Sigmoid colon (tissue), 7 donors: ENCODE data around the gene LPIN2. TPM values are rescaled to one million over a fixed set of nuclear protein-coding genes. Genes with fewer than 3 reads are reported as not detected.
"Not testable (repeated sequence)": the region's sequence is repeated elsewhere in the genome, so short reads cannot be mapped to it uniquely, and the experiment has no call there.

ENCODE experiments used
- DNase-seq: peaks from one replicate; pipeline ENCODE4 v3.0.0-alpha.2; 2019
- H3K27ac ChIP-seq, 4 donors: fragments of 200-600 bp; sonication (generic); one replicate each; pipeline ENCODE4 v1.5.1; 2016 to 2019; ENCODE audit warnings: mild to moderate bottlenecking in 1 of 4
- H3K27me3 ChIP-seq, 3 donors: fragments of 200-600 bp; sonication (generic); one replicate each; pipeline ENCODE4 v1.5.1; 2019; ENCODE audit warnings: mild to moderate bottlenecking in 1 of 3
- H3K36me3 ChIP-seq, 4 donors: fragments of 200-600 bp; sonication (generic); one replicate each; pipeline ENCODE4 v1.5.1; 2016 to 2019
- H3K4me1 ChIP-seq, 4 donors: fragments of 200-600 bp; sonication (generic); one replicate each; pipeline ENCODE4 v1.5.1; 2017 to 2019
- H3K4me3 ChIP-seq, 4 donors: fragments of 200-600 bp; sonication (generic); one replicate each; pipeline ENCODE4 v1.5.1; 2017 to 2019; ENCODE audit warnings: mild to moderate bottlenecking in 2 of 4, moderate library complexity in 1 of 4
- H3K9me3 ChIP-seq, 4 donors: fragments of 200-600 bp in 3 of 4; sonication (generic) in 3 of 4; one replicate each; pipeline versions ENCODE4 v1.5.1 to v1.6.1; 2013 to 2019
- EP300 ChIP-seq, 4 donors: sonication (generic); formaldehyde crosslinking; IDR thresholded peaks; one replicate each; pipeline ENCODE4 v1.6.1; 2017; ENCODE audit warnings: antibody characterized with exemption in 4 of 4
- POLR2A ChIP-seq, 2 donors: fragments of 450-650 bp; IDR thresholded peaks; one replicate each; pipeline ENCODE4 v1.6.1; 2016; ENCODE audit warnings: antibody characterized with exemption in 2 of 2, mild to moderate bottlenecking in 2 of 2, moderate library complexity in 2 of 2
- POLR2AphosphoS5 ChIP-seq, 4 donors: sonication (generic); formaldehyde crosslinking; IDR thresholded peaks; one replicate each; pipeline ENCODE4 v1.6.1; 2017; ENCODE audit warnings: antibody characterized with exemption in 4 of 4
- WGBS, 2 donors: extraction: QIAGEN DNeasy Blood & Tissue Kit; methylation state at CpG; one replicate each; pipeline ENCODE4 v1.1.7; 2013; 5-methylcytosine and 5-hydroxymethylcytosine counted together
- intact Hi-C: fragments of 100-400 bp; cut with DNase I; formaldehyde crosslinking; loops from one replicate; pipeline ENCODE4 v1.15.1; 2023
- polyA plus RNA-seq, 3 donors: library from polyadenylated mRNA; stranded (reverse); fragments of 200-250 nt; gene quantifications; one replicate each; pipeline ENCODE4 v1.2.3, GENCODE V29; 2013
- total RNA-seq, 4 donors: library from RNA; depleted of rRNA; stranded (reverse); fragments of >200 nt; gene quantifications; one replicate each; pipeline ENCODE4 v1.1.0, GENCODE V29; 2016
- TF ChIP-seq, protein P1 (sequence below), 4 experiments: fragments of 450-650 bp in 3 of 4; fragments of 200-600 bp in 1 of 4; IDR thresholded peaks; one replicate each; pipeline ENCODE4 v1.5.1; 2016 to 2019; ENCODE audit warnings: antibody characterized with exemption in 4 of 4, mild to moderate bottlenecking in 3 of 4, moderate library complexity in 2 of 4
- donor health status: healthy with polysubstance abuse.
- donor health status: Bipolar disorder and iron deficiency.
- donor health status: healthy.

The LPIN2 gene
- total and polyA plus RNA-seq, 7 donors = 13.6 to 34.9 (median 20.4) TPM

DNA sequence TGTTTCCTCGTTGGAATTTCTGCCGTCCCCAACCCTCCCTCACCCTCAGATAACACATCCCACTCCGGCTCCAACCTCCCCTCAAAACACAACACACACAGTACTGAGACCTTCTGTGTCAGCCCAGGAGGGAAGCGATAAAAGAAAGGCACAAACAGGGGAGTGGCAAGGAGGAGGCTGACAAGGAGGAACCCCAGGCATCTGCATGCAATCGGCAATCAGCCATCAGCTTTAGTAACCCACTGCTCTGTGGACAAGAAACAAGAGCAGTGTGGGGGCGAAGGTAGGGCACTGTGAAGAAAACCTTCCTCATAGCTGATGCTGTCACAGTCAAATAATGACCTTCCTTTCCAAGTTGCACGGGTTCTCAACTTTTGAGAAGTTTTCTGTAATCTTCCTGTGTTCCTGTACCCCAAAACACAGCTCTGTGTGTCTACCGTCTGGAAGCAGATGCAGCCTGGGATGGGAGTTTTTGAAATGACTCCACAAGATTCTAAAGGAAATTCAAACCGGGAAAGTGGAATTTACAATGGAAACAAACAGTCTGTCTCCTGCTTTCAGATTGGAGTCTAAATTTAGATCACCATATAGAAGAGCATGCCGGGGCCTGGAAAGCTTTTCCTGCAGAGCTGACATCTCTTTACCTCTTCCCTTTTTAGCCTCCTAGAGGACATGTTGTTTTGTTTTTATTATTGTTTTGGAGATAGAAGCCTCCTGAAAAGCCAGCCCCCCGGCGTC lies 16.4 kb upstream of the LPIN2 start:
- no peak overlapping the region for H3K4me3 ChIP-seq
- DNase-seq = no peak
- TF ChIP-seq EP300 (IDR thresholded peaks at IDR 0.05) = peak in 1 of 4 donors; percentile 10
- no peak for TF ChIP-seq POLR2A (IDR thresholded peaks at IDR 0.05)

DNA sequence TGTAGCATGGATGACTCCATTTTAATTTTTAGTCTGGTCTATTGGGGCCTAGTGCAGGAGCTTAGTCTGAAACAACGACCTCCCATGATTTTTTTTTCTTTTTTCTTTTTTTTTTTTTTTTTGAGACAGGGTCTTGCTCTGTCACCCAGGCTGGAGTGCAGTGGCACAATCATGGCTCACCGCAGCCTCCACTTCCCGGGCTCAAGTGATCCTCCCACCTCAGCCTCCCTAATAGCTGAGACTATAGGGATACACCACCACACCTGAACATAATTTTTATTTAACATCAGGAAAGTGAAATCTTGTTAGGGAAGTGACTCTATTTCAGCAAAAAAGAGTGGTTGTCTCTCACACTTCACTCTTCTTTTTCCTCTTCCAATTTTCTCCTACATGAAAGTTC lies 15.2 kb upstream of the LPIN2 start:
- H3K4me3 ChIP-seq, DNase-seq, intact Hi-C loops, H3K27me3 ChIP-seq, H3K9me3 ChIP-seq, H3K36me3 ChIP-seq: not testable (repeated sequence)
- WGBS, 2 donors = 84 to 94% methylated on average over 3 of the region's 3 CpGs
- Histone ChIP-seq H3K27ac (peak overlapping the region; percentile 49 to 74 (median 62)), H3K4me1 (peaks cover 0 to 39% (median 26%) of the 10 kb centered on the region in 4 donors)

More for the DNA sequence above, 16.4 kb upstream of the LPIN2 start:
- H3K27me3 ChIP-seq = no peaks in the 10 kb centered on the region
- peak overlapping the region; percentile 4 to 74 (median 48) for H3K27ac ChIP-seq
- no peaks in the 10 kb centered on the region for H3K36me3 ChIP-seq
- peaks cover 0 to 39% (median 26%) of the 10 kb centered on the region in 4 donors for H3K4me1 ChIP-seq
- 17 to 44% methylated on average over 12 of the region's 12 CpGs for WGBS, 2 donors
- H3K9me3 ChIP-seq = no peaks in the 10 kb centered on the region
- intact Hi-C loops = no loop called here

DNA sequence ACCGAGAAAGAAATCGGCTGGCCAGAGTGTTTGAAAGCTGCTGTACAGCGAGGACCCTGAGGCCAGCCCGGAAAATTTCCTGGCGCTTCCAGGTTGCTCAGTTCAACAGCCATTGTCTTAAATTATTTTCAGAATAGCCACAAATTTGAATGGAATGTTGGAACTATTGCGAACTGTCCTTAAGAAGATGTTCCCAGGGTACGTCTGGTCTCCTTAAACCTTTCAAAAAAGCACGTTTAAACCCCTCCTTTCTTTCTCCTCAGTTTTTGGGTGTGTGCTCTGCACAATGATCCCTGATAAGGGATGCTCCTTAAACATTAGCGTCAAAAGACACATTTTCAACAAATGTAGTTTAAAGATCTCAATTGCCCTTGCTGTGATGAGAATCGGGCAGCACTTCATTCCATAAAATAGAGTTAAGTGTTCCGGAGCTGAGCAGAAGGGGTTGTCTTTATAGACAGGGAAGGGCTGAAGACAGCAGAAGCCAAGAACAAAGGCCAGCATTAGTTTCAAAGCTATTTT lies 14.5 kb upstream of the LPIN2 start:
- Histone ChIP-seq H3K36me3 (no peaks in the 10 kb centered on the region), H3K27ac (peak overlapping the region; percentile 49 to 74 (median 62)), H3K4me1 (peaks cover 0 to 39% (median 26%) of the 10 kb centered on the region in 4 donors), H3K27me3 (no peaks in the 10 kb centered on the region), H3K9me3 (no peaks in the 10 kb centered on the region), H3K4me3 (no peak overlapping the region)
- intact Hi-C loops = no loop called here
- no peak for TF ChIP-seq POLR2AphosphoS5 (IDR thresholded peaks at IDR 0.05)
- 79 to 80% methylated on average over 11 of the region's 11 CpGs for WGBS, 2 donors
- DNase-seq = no peak

DNA sequence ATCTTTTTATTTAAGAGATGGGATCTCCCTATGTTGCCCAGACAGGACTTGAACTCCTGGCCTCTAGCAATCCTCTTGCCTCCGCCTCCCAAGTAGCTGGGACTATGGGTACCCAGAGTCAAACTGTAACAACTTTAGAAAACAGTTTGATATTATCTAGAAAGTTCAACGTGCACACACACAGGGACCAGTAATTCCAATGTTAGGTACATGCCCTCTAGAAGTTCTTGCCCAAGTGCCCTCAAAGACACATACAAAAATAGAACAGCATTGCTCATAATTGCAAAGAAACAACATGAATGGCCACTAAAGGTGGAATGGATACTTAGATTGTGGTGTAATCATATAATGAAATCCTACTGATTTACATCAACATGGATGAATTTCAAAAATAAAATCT lies 12.6 kb upstream of the LPIN2 start:
- no peak overlapping the region for H3K27ac ChIP-seq
- H3K36me3 ChIP-seq = no peaks in the 10 kb centered on the region
- no peak for DNase-seq
- TF ChIP-seq, protein P1, sequence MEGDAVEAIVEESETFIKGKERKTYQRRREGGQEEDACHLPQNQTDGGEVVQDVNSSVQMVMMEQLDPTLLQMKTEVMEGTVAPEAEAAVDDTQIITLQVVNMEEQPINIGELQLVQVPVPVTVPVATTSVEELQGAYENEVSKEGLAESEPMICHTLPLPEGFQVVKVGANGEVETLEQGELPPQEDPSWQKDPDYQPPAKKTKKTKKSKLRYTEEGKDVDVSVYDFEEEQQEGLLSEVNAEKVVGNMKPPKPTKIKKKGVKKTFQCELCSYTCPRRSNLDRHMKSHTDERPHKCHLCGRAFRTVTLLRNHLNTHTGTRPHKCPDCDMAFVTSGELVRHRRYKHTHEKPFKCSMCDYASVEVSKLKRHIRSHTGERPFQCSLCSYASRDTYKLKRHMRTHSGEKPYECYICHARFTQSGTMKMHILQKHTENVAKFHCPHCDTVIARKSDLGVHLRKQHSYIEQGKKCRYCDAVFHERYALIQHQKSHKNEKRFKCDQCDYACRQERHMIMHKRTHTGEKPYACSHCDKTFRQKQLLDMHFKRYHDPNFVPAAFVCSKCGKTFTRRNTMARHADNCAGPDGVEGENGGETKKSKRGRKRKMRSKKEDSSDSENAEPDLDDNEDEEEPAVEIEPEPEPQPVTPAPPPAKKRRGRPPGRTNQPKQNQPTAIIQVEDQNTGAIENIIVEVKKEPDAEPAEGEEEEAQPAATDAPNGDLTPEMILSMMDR (IDR thresholded peaks at IDR 0.05) = no peak
- TF ChIP-seq EP300 (IDR thresholded peaks at IDR 0.05) (no peak), POLR2A (IDR thresholded peaks at IDR 0.05) (no peak), POLR2AphosphoS5 (IDR thresholded peaks at IDR 0.05) (no peak)
- H3K9me3 ChIP-seq = no peaks in the 10 kb centered on the region
- 84 to 91% methylated on average over 2 of the region's 2 CpGs for WGBS, 2 donors
- no peak overlapping the region for H3K4me3 ChIP-seq
- peaks cover 0 to 39% (median 26%) of the 10 kb centered on the region in 4 donors for H3K4me1 ChIP-seq
- no peaks in the 10 kb centered on the region for H3K27me3 ChIP-seq
- intact Hi-C loops = no loop called here

- H3K27ac ChIP-seq, H3K4me3 ChIP-seq, H3K9me3 ChIP-seq, DNase-seq, H3K36me3 ChIP-seq, H3K27me3 ChIP-seq: not testable (repeated sequence)
- WGBS, 2 donors = 93 to 95% methylated on average over 5 of the region's 5 CpGs
- H3K4me1 ChIP-seq = peaks cover 0 to 23% (median 13%) of the 10 kb centered on the region in 4 donors
- intact Hi-C loops = loop anchor here (5.0 kb wide), 1 partner anchor 429 kb away; the partner anchor contains the start of gene TGIF1
Measured at GRCh38 chr18:3023603-3024002, 10.7 kb upstream of the LPIN2 start.

- intact Hi-C loops = loop anchor here (10.0 kb wide), 1 partner anchor 48 kb away; no protein-coding TSS in a partner anchor
- no peaks in the 10 kb centered on the region for H3K27me3 ChIP-seq
- H3K4me3 ChIP-seq = no peak overlapping the region
- peaks cover 0 to 19% (median 11%) of the 10 kb centered on the region in 4 donors for H3K4me1 ChIP-seq
- WGBS, 2 donors = 45 to 88% methylated on average over 3 of the region's 3 CpGs
- H3K27ac ChIP-seq = peak overlapping the region in 3 of 4 donors; percentile 36 to 73 (median 45)
- H3K9me3 ChIP-seq = no peaks in the 10 kb centered on the region
- DNase-seq = no peak
- TF ChIP-seq POLR2AphosphoS5 (IDR thresholded peaks at IDR 0.05) (no peak), EP300 (IDR thresholded peaks at IDR 0.05) (no peak), POLR2A (IDR thresholded peaks at IDR 0.05) (no peak)
- TF ChIP-seq, protein P1 (IDR thresholded peaks at IDR 0.05) = no peak
- H3K36me3 ChIP-seq = no peaks in the 10 kb centered on the region
Measured at GRCh38 chr18:3016585-3017297, 3.8 kb upstream of the LPIN2 start.
